DOHH2 (cell line): ENCODE data around the gene ZNF385D.
"Not testable (repeated sequence)": the region's sequence is repeated elsewhere in the genome, so short reads cannot be mapped to it uniquely, and the experiment has no call there.

Experiments
- CTCF ChIP-seq: fragments of 200-600 bp; sonication (generic); IDR thresholded peaks from one replicate; pipeline ENCODE4 v1.5.1; 2014; ENCODE audit warnings: antibody characterized with exemption, mild to moderate bottlenecking, low read depth, low read length; ENCODE audit not compliant: poor library complexity, severe bottlenecking
- EZH2phosphoT487 ChIP-seq: fragments of 200-600 bp; sonication (generic); IDR thresholded peaks from 2 replicates; pipeline ENCODE4 v1.6.1; 2017; ENCODE audit warnings: borderline replicate concordance, mild to moderate bottlenecking, antibody characterized with exemption, low read length, moderate library complexity, mixed read lengths

DNA sequence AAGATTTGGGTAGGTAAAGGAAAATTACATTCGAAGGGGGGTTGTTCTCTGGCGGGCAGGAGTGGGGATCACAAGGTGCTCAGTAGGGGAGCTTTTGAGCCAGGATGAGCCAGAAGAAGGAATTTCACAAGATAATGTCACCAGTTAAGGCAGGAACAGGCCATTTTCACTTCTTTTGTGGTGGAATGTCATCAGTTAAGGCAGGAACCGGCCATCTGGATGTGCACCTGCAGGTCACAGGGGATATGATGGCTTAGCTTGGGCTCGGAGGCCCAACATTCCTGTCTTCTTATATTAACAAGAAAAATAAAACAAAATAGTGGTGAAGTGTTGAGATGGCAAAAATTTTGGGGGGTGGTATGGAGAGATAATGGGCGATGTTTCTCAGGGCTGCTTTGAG, 373.0 kb downstream of the ZNF385D start:
- TF ChIP-seq CTCF, EZH2phosphoT487: not testable (repeated sequence)
